GM12878 (cell line): ENCODE measurements around the gene ACTG1. TPM values are rescaled to one million over a fixed set of nuclear protein-coding genes. Genes with fewer than 3 reads are reported as not detected.

Experiments used
- ATAC-seq: fragments of 200-7000 bp; cut with Tn5 transposase; 3 replicates; pipeline ENCODE4 v1.9.1; 2020; ENCODE audit warnings: mild to moderate bottlenecking, moderate library complexity
- BruUV-seq: library from RNA; stranded (reverse); fragments of 400-500 nt; replicated peaks from 2 replicates; lab custom pipeline; 2021; lab: Mats Ljungman, UMichigan
- CTCF ChIA-PET: fragments of 300-600 bp; sonication (Branson Sonifier 250); formaldehyde crosslinking; extraction: SDS; loops from one replicate; lab custom pipeline; 2021; ENCODE audit warnings: inconsistent platforms; lab: Yijun Ruan, JAX
- POLR2A ChIA-PET: fragments of 350-600 bp; formaldehyde crosslinking; extraction: SDS; loops from one replicate; lab custom pipeline; 2021; ENCODE audit warnings: inconsistent platforms; lab: Charles Lee
- RAD21 ChIA-PET: fragments of 300-600 bp; sonication (Branson Sonifier 250); formaldehyde crosslinking; loops from one replicate; lab custom pipeline; 2023; ENCODE audit warnings: antibody characterized with exemption; ENCODE audit not compliant: unreplicated experiment; lab: Charles Lee
- SMC1A ChIA-PET: fragments of 300-600 bp; sonication (Branson Sonifier 250); formaldehyde crosslinking; loops from one replicate; lab custom pipeline; 2023; ENCODE audit not compliant: unreplicated experiment, uncharacterized antibody; lab: Charles Lee
- DNase-seq: peaks from one replicate; pipeline ENCODE4 v3.0.0-alpha.2; 2011; ENCODE audit warnings: low read depth, low spot score
- FAIRE-seq: peaks from 3 replicates; lab custom pipeline; 2011; peaks lifted over from hg19 to GRCh38; lab: Jason Lieb, UNC
- H2AFZ ChIP-seq: 2 replicates; pipeline ENCODE4 v1.6.0; 2011; ENCODE audit warnings: low read depth, low read length, control low read depth; ENCODE audit not compliant: control insufficient read depth
- H3K27ac ChIP-seq: 2 replicates; pipeline ENCODE4 v1.5.1; 2011; ENCODE audit warnings: control low read depth; ENCODE audit not compliant: control insufficient read depth, insufficient read depth
- H3K27me3 ChIP-seq, 2 experiments: replicated peaks in 1 of 2; 2 replicates each; pipeline versions ENCODE4 v1.6.0 to v1.6.1; 2011; ENCODE audit warnings: low read length in 1 of 2; ENCODE audit not compliant: control insufficient read depth in 2 of 2, insufficient read depth in 2 of 2
- H3K36me3 ChIP-seq, 2 experiments: 2 replicates each; pipeline ENCODE4 v1.5.1; 2011; ENCODE audit warnings: low read length in 1 of 2; ENCODE audit not compliant: control insufficient read depth in 2 of 2, insufficient read depth in 2 of 2
- H3K4me1 ChIP-seq: 2 replicates; pipeline ENCODE4 v1.6.1; 2011; ENCODE audit warnings: mild to moderate bottlenecking, low read length, moderate library complexity, mixed read lengths; ENCODE audit not compliant: control insufficient read depth, insufficient read depth
- H3K4me2 ChIP-seq: 2 replicates; pipeline ENCODE4 v1.6.0; 2011; ENCODE audit warnings: control low read depth; ENCODE audit not compliant: control insufficient read depth, insufficient read depth
- H3K4me3 ChIP-seq: fragments of 200-600 bp; sonication (generic); 2 replicates; pipeline ENCODE4 v1.5.1; 2016
- H3K79me2 ChIP-seq: 2 replicates; pipeline ENCODE4 v1.6.0; 2011; ENCODE audit warnings: low read length; ENCODE audit not compliant: control insufficient read depth, insufficient read depth
- H3K9ac ChIP-seq: 2 replicates; pipeline ENCODE4 v1.8.0; 2011; ENCODE audit warnings: low read length, control low read depth, mixed read lengths; ENCODE audit not compliant: control insufficient read depth, insufficient read depth
- H3K9me3 ChIP-seq: replicated peaks from 3 replicates; pipeline ENCODE4 v1.5.1; 2011; ENCODE audit warnings: mild to moderate bottlenecking, low read length; ENCODE audit not compliant: control insufficient read depth, insufficient read depth
- H4K20me1 ChIP-seq: 2 replicates; pipeline ENCODE4 v1.6.0; 2011; ENCODE audit not compliant: control insufficient read depth, insufficient read depth
- ATF7 ChIP-seq: fragments of 450-650 bp; IDR thresholded peaks from 2 replicates; pipeline ENCODE4 v1.6.1; 2016; ENCODE audit warnings: low read depth, mild to moderate bottlenecking
- BCL11A ChIP-seq: IDR thresholded peaks from 2 replicates; pipeline ENCODE4 v1.6.1; 2011; ENCODE audit warnings: low read depth, low read length
- IKZF2 ChIP-seq, 2 experiments: fragments of 450-650 bp; IDR thresholded peaks; 2 replicates each; pipeline ENCODE4 v1.6.1; 2017; ENCODE audit warnings: mild to moderate bottlenecking in 2 of 2, moderate library complexity in 2 of 2
- JUND ChIP-seq: IDR thresholded peaks from 2 replicates; pipeline ENCODE4 v1.6.1; 2012; ENCODE audit warnings: low read depth, mild to moderate bottlenecking, low read length, improper control_type of control experiment, moderate library complexity
- SMARCA5 ChIP-seq: fragments of 450-650 bp; IDR thresholded peaks from 2 replicates; pipeline ENCODE4 v1.6.1; 2017; ENCODE audit warnings: mild to moderate bottlenecking
- SPI1 ChIP-seq: IDR thresholded peaks from 2 replicates; pipeline ENCODE4 v1.6.1; 2011; ENCODE audit warnings: low read depth, mild to moderate bottlenecking, low read length, moderate library complexity, borderline replicate concordance; ENCODE audit not compliant: insufficient read depth
- SRF ChIP-seq, 2 experiments: IDR thresholded peaks; 2 replicates each; pipeline ENCODE4 v1.6.1; 2011; ENCODE audit warnings: low read depth in 2 of 2, low read length in 2 of 2, mild to moderate bottlenecking in 1 of 2, moderate library complexity in 1 of 2
- TCF12 ChIP-seq: IDR thresholded peaks from 2 replicates; pipeline ENCODE4 v1.6.1; 2011; ENCODE audit warnings: low read depth, mild to moderate bottlenecking, low read length
- WGBS: methylation state at CpG from one replicate; pipeline ENCODE4 v1.1.6; 2016; ENCODE audit warnings: low lambda C conversion rate; ENCODE audit not compliant: insufficient replicate concordance, insufficient coverage; ENCODE audit errors: missing lambda C conversion rate; 5-methylcytosine and 5-hydroxymethylcytosine counted together
- in situ Hi-C: fragments of 300-500 bp; cut with MboI; formaldehyde crosslinking; loops from 9 replicates; pipeline ENCODE4 v1.14.3; 2018; ENCODE audit warnings: mixed read lengths
- intact Hi-C: fragments of 100-400 bp; cut with micrococcal nuclease; formaldehyde crosslinking; loops from one replicate; pipeline ENCODE4 v1.14.2; 2022; ENCODE audit not compliant: unreplicated experiment
- polyA plus RNA-seq, 11 experiments: library from polyadenylated mRNA; depleted of rRNA in 4 of 11; unstranded in 6 of 11; stranded (reverse) in 5 of 11; fragments of >200 nt; fragmentation: Nextera tagmentation in 4 of 11; fragmentation: Illumina TruSeq in 1 of 11; extraction: Ambion mirVana in 4 of 11; extraction: Trizol in 1 of 11; gene quantifications; 1 replicate in 1 of 11; 2 replicates in 10 of 11; pipeline versions ENCODE4 v1.2.1 to v1.2.3, GENCODE V29; 2011 to 2016; ENCODE audit warnings: inconsistent platforms in 2 of 11, missing spikeins in 2 of 11, low read depth in 1 of 11
- total RNA-seq, 4 experiments: library from RNA; depleted of rRNA in 3 of 4; stranded (reverse); fragments of >200 nt in 3 of 4; fragmentation: Illumina TruSeq in 1 of 4; extraction: Trizol in 1 of 4; gene quantifications; 2 replicates each; pipeline versions ENCODE4 v1.2.1 to v1.2.3, GENCODE V29; 2013 to 2021
- TF ChIP-seq, protein P1 (sequence below): fragments of 450-650 bp; IDR thresholded peaks from 2 replicates; pipeline ENCODE4 v1.6.1; 2018; ENCODE audit warnings: borderline replicate concordance, mild to moderate bottlenecking; ENCODE audit not compliant: partially characterized antibody
- TF ChIP-seq, protein P2 (sequence below): fragments of 450-650 bp; IDR thresholded peaks from 2 replicates; pipeline ENCODE4 v1.6.1; 2017; ENCODE audit warnings: mild to moderate bottlenecking, moderate library complexity

ACTG1 gene
- total and polyA plus RNA-seq, 10 of the 15 experiments (the other 5 are each of a cell fraction or from before 2014, with no cell fraction given), result 810 to 6,105 (median 3,650) TPM

DNA sequence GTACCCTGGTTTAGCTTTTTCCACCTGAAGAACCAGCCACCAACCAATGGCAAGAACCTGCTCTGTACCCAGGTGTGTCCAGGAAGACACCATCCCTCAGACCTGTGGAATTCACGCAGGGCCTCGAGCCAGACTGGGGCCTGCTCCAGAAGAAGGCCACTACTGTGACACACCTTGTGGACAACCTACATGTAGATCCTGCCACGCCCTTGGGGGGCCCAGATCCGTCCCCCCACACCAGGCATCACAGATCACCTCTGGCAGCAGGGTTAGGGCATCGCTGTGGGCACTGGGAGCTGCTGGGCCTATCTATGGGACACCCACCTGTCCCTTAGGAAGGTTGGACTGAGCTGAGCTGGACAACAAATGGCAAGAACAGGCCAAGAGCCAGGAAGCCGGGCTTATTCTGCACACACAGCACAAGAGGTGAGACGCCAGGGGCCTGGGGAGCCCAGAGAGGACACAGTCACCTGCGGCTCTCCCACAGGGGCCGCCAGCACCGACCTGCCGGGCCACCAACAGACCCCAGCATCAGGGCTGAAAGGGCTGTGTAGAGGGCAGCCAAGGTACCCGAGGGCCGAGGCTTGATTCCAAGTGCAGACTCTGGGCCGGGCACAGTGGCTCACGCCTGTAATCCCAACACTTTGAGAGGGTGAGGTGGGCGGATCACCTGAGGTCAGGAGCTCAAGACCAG lies 31.8 kb upstream of the ACTG1 start (continued):
- TF ChIP-seq, protein P1, sequence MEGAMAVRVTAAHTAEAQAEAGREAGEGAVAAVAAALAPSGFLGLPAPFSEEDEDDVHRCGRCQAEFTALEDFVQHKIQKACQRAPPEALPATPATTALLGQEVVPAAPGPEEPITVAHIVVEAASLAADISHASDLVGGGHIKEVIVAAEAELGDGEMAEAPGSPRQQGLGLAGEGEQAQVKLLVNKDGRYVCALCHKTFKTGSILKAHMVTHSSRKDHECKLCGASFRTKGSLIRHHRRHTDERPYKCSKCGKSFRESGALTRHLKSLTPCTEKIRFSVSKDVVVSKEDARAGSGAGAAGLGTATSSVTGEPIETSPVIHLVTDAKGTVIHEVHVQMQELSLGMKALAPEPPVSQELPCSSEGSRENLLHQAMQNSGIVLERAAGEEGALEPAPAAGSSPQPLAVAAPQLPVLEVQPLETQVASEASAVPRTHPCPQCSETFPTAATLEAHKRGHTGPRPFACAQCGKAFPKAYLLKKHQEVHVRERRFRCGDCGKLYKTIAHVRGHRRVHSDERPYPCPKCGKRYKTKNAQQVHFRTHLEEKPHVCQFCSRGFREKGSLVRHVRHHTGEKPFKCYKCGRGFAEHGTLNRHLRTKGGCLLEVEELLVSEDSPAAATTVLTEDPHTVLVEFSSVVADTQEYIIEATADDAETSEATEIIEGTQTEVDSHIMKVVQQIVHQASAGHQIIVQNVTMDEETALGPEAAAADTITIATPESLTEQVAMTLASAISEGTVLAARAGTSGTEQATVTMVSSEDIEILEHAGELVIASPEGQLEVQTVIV, result no peak
- TF ChIP-seq SMARCA5 (no peak), SPI1 (no peak), IKZF2 (IDR thresholded peaks at IDR 0.05) (no peak), JUND (no peak), TCF12 (no peak), ATF7 (no peak)

DNA sequence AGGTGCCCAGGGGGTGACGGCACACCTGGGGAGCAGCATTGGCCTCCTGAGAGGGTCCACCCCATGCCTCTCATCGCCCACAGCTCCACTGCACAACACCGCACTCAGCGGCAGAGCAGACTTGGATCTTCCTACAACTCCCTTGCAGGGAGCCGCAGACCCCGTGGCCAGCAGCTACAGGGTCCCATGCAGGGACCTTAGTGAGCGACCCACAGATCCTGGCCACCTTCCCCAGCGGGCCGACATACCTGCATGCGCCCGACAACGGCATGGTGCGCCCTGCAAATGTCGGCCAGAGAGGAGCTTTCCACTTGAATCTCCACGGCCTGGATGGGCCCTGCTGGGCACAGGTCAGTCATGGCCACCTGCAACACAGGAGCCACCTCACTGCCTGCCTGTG lies 31.2 kb upstream of the ACTG1 start:
- BruUV-seq, result no TSS peak
- FAIRE-seq (no peak), ATAC-seq (no peak), DNase-seq (no peak)
- no peaks in the 10 kb centered on the region for H3K4me1 ChIP-seq
- no peaks in the 10 kb centered on the region for H3K27me3 ChIP-seq
- no peaks in the 10 kb centered on the region for H3K79me2 ChIP-seq
- H3K9me3 ChIP-seq, result no peaks in the 10 kb centered on the region
- no peaks in the 10 kb centered on the region for H4K20me1 ChIP-seq
- H3K4me3 ChIP-seq, result no peak overlapping the region
- no peak overlapping the region for H3K27ac ChIP-seq
- CTCF ChIA-PET, result no interaction called here
- in situ Hi-C loops, result no loop called here
- no peak overlapping the region for H3K4me2 ChIP-seq
- POLR2A ChIA-PET, result no interaction called here
- 98% methylated on average over 15 of the region's 15 CpGs for WGBS
- TF ChIP-seq SRF (IDR thresholded peaks at IDR 0.05; ENCODE audit: low read depth in 2 of 2, low read length in 2 of 2), result no peak
- no peak for TF ChIP-seq BCL11A
- TF ChIP-seq, protein P2, sequence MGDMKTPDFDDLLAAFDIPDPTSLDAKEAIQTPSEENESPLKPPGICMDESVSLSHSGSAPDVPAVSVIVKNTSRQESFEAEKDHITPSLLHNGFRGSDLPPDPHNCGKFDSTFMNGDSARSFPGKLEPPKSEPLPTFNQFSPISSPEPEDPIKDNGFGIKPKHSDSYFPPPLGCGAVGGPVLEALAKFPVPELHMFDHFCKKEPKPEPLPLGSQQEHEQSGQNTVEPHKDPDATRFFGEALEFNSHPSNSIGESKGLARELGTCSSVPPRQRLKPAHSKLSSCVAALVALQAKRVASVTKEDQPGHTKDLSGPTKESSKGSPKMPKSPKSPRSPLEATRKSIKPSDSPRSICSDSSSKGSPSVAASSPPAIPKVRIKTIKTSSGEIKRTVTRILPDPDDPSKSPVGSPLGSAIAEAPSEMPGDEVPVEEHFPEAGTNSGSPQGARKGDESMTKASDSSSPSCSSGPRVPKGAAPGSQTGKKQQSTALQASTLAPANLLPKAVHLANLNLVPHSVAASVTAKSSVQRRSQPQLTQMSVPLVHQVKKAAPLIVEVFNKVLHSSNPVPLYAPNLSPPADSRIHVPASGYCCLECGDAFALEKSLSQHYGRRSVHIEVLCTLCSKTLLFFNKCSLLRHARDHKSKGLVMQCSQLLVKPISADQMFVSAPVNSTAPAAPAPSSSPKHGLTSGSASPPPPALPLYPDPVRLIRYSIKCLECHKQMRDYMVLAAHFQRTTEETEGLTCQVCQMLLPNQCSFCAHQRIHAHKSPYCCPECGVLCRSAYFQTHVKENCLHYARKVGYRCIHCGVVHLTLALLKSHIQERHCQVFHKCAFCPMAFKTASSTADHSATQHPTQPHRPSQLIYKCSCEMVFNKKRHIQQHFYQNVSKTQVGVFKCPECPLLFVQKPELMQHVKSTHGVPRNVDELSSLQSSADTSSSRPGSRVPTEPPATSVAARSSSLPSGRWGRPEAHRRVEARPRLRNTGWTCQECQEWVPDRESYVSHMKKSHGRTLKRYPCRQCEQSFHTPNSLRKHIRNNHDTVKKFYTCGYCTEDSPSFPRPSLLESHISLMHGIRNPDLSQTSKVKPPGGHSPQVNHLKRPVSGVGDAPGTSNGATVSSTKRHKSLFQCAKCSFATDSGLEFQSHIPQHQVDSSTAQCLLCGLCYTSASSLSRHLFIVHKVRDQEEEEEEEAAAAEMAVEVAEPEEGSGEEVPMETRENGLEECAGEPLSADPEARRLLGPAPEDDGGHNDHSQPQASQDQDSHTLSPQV, result no peak
- peaks cover 4 to 25% of the 10 kb centered on the region in 2 experiments; a peak in 3 of 4 replicates for H3K36me3 ChIP-seq
- SMC1A ChIA-PET, result no interaction called here
- intact Hi-C loops, result no loop called here
- RAD21 ChIA-PET, result interaction anchor here (1.1 kb wide), 1 partner anchor 25 kb away, joined by 3 read pairs; no protein-coding TSS in a partner anchor
- H3K9ac ChIP-seq, result no peak overlapping the region
- H2AFZ ChIP-seq, result no peak overlapping the region
